Transverse colon (tissue), 4 donors: ENCODE data around the gene FGD4. TPM values are rescaled to one million over a fixed set of nuclear protein-coding genes. Genes with fewer than 3 reads are reported as not detected.

Source experiments
- DNase-seq: peaks from one replicate; pipeline ENCODE4 v3.0.0-alpha.2; 2019
- H3K27ac ChIP-seq, 4 donors: fragments of 200-600 bp; sonication (generic); 2 replicates each; pipeline ENCODE4 v1.5.1; 2016 to 2018; ENCODE audit warnings: inconsistent platforms in 4 of 4
- H3K27me3 ChIP-seq: fragments of 200-600 bp; sonication (generic); 2 replicates; pipeline ENCODE4 v1.5.1; 2017; ENCODE audit warnings: inconsistent platforms
- H3K36me3 ChIP-seq, 4 donors: fragments of 200-600 bp; sonication (generic); 2 replicates each; pipeline ENCODE4 v1.5.1; 2017 to 2019; ENCODE audit warnings: inconsistent platforms in 4 of 4
- H3K4me1 ChIP-seq, 4 donors: fragments of 200-600 bp; sonication (generic); 2 replicates each; pipeline ENCODE4 v1.5.1; 2017 to 2020; ENCODE audit warnings: inconsistent platforms in 4 of 4
- H3K4me3 ChIP-seq, 4 donors: fragments of 200-600 bp; sonication (generic); 1 replicate in 1 of 4; 2 replicates in 3 of 4; pipeline versions ENCODE4 v1.5.1 to v1.6.1; 2017 to 2019; ENCODE audit warnings: inconsistent platforms in 4 of 4
- H3K9me3 ChIP-seq, 2 donors: fragments of 200-600 bp; sonication (generic); 2 replicates each; pipeline ENCODE4 v1.5.1; 2017 to 2019; ENCODE audit warnings: inconsistent platforms in 2 of 2
- CTCF ChIP-seq, 5 experiments: fragments of 200-600 bp in 3 of 5; fragments of 450-650 bp in 2 of 5; sonication (generic) in 3 of 5; IDR thresholded peaks; 1 replicate in 2 of 5; 2 replicates in 3 of 5; pipeline ENCODE4 v1.5.1; 2016 to 2017; ENCODE audit warnings: antibody characterized with exemption in 5 of 5, inconsistent platforms in 3 of 5, mild to moderate bottlenecking in 2 of 5, moderate library complexity in 1 of 5
- EP300 ChIP-seq: sonication (generic); formaldehyde crosslinking; IDR thresholded peaks from one replicate; pipeline ENCODE4 v1.6.1; 2017; ENCODE audit warnings: antibody characterized with exemption, low read depth
- POLR2A ChIP-seq: fragments of 450-650 bp; IDR thresholded peaks from one replicate; pipeline ENCODE4 v1.6.1; 2016; ENCODE audit warnings: antibody characterized with exemption, mild to moderate bottlenecking, moderate library complexity
- POLR2AphosphoS5 ChIP-seq, 3 donors: sonication (generic); formaldehyde crosslinking; IDR thresholded peaks; one replicate each; pipeline ENCODE4 v1.6.1; 2016; ENCODE audit warnings: antibody characterized with exemption in 3 of 3
- WGBS, 2 donors: methylation state at CpG; one replicate each; pipeline ENCODE4 v1.1.5; 2018; ENCODE audit warnings: low coverage in 1 of 2; 5-methylcytosine and 5-hydroxymethylcytosine counted together
- in situ Hi-C, 4 donors: fragments of 200-750 bp; cut with MboI; loops; one replicate each; pipeline versions ENCODE4 v1.15.0 to v1.15.1; 2017; ENCODE audit warnings: low sequenced_read_pairs in 3 of 4, low pct_ligation_motif_present in 1 of 4, low pct_unique_long_range_greater_than_20kb in 1 of 4
- intact Hi-C: fragments of 100-400 bp; cut with DNase I; formaldehyde crosslinking; loops from one replicate; pipeline ENCODE4 v1.15.1; 2023; ENCODE audit warnings: low total_unique reads
- total RNA-seq, 4 donors: library from RNA; depleted of rRNA; stranded (reverse); fragments of >200 nt; gene quantifications; one replicate each; pipeline ENCODE4 v1.1.0, GENCODE V29; 2016

Gene FGD4
- total RNA-seq, 4 donors from 2014 or later, result 80.2 to 132 (median 98.2) TPM

DNA sequence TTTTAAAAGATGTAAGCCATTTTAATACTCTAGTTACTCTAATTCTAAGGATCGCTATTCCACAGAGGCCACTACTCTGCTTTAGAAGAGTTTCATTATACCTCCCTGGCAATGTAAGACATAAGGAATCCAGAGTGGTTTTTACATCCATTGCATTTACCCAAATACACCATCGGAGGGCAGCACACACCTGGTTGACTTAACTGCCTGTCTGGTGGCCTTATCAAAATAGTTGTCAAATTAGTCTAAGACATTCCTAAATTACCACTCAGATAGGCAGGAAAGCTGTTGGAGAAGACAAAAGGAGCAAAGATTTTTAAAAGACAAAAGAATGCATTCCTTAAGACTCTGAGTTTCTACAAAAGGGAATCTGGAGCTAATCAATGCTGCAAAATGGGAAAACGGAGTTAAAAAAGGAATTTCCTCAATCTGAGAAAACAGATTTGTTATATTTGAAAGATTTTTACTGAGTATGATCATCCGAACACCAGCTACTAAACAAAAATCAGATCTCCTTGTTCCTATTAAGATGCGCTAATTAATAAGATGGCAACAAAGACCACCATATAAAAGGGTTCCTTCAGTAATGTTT lies 33.8 kb upstream of the FGD4 start:
- H3K4me3 ChIP-seq, result no peak overlapping the region
- no peak overlapping the region for H3K27ac ChIP-seq
- H3K9me3 ChIP-seq, result no peaks in the 10 kb centered on the region
- no peak for TF ChIP-seq POLR2AphosphoS5 (IDR thresholded peaks at IDR 0.05)
- peak; percentile 70 to 80 (median 73) for TF ChIP-seq CTCF (IDR thresholded peaks at IDR 0.05)
- no peak for TF ChIP-seq POLR2A
- no peak for TF ChIP-seq EP300
- peaks cover 0 to 10% (median 2%) of the 10 kb centered on the region in 4 donors for H3K4me1 ChIP-seq
- no peaks in the 10 kb centered on the region for H3K36me3 ChIP-seq
- H3K27me3 ChIP-seq, result no peaks in the 10 kb centered on the region
- DNase-seq, result peak; percentile 60
- WGBS, 2 donors, result 46 to 49% methylated on average over 5 of the region's 5 CpGs
- intact Hi-C loops (no loop called here), in situ Hi-C loops (loop anchor here (10.0 to 25.0 kb wide), 3 partner anchors 289 to 309 kb away; partner anchors contain the start of gene DNM1L (in 1 of the 4))

GRCh38 chr12:32366714-32367113 lies 32.6 kb upstream of the FGD4 start:
- no peaks in the 10 kb centered on the region for H3K9me3 ChIP-seq
- H3K36me3 ChIP-seq, result no peaks in the 10 kb centered on the region
- no peak for TF ChIP-seq POLR2A
- no peak for TF ChIP-seq POLR2AphosphoS5 (IDR thresholded peaks at IDR 0.05)
- TF ChIP-seq CTCF (IDR thresholded peaks at IDR 0.05), result no peak
- no peak for TF ChIP-seq EP300
- WGBS, 2 donors, result 40 to 82% methylated on average over 1 of the region's 1 CpG
- intact Hi-C loops (no loop called here), in situ Hi-C loops (loop anchor here (10.0 to 25.0 kb wide), 3 partner anchors 288 to 308 kb away; partner anchors contain the start of gene DNM1L (in 1 of the 4))
- H3K4me3 ChIP-seq, result no peak overlapping the region
- no peaks in the 10 kb centered on the region for H3K27me3 ChIP-seq
- peaks cover 0 to 10% (median 2%) of the 10 kb centered on the region in 4 donors for H3K4me1 ChIP-seq
- no peak overlapping the region for H3K27ac ChIP-seq
- DNase-seq, result no peak

GRCh38 chr12:32367381-32367780 lies 32.0 kb upstream of the FGD4 start:
- no peak for DNase-seq
- no peaks in the 10 kb centered on the region for H3K36me3 ChIP-seq
- peaks cover 0 to 10% (median 2%) of the 10 kb centered on the region in 4 donors for H3K4me1 ChIP-seq
- no peak for TF ChIP-seq EP300
- TF ChIP-seq POLR2AphosphoS5 (IDR thresholded peaks at IDR 0.05), result no peak
- no peak for TF ChIP-seq POLR2A
- no peak for TF ChIP-seq CTCF (IDR thresholded peaks at IDR 0.05)
- in situ Hi-C loops (loop anchor here (10.0 to 25.0 kb wide), 3 partner anchors 287 to 307 kb away; partner anchors contain the start of gene DNM1L (in 1 of the 4)), intact Hi-C loops (no loop called here)
- no peaks in the 10 kb centered on the region for H3K9me3 ChIP-seq
- no peak overlapping the region for H3K27ac ChIP-seq
- no peak overlapping the region for H3K4me3 ChIP-seq
- WGBS, 2 donors, result 81 to 95% methylated on average over 4 of the region's 4 CpGs
- H3K27me3 ChIP-seq, result no peaks in the 10 kb centered on the region

DNA sequence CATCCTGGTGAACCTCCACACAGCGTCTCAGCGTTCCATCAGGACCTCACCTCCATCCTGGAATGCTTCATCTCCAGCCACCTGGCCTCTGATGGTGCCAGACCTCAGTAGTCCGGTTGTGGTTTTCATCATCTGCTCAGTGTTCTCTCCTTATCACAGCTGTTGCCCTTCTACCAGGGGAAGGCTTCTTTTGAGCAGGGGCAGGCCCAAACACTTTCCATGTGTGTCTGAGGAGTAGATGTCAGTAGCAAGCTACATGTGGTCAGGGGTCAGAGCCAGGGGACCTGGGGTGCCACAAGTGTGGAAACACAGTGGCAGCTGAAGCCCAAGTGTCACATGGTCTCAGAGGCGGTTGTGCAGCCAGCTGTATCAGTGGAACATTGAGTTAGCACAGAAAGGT lies 30.2 kb upstream of the FGD4 start:
- intact Hi-C loops (no loop called here), in situ Hi-C loops (loop anchor here (10.0 to 25.0 kb wide), 3 partner anchors 286 to 306 kb away; partner anchors contain the start of gene DNM1L (in 1 of the 4))

More for the DNA sequence above, 30.2 kb upstream of the FGD4 start:
- no peaks in the 10 kb centered on the region for H3K9me3 ChIP-seq
- no peak overlapping the region for H3K27ac ChIP-seq
- no peaks in the 10 kb centered on the region for H3K36me3 ChIP-seq
- WGBS, 2 donors, result 43 to 100% methylated on average over 1 to 4 of the region's 4 CpGs
- no peaks in the 10 kb centered on the region for H3K27me3 ChIP-seq
- H3K4me3 ChIP-seq, result no peak overlapping the region
- no peak for TF ChIP-seq EP300
- TF ChIP-seq POLR2A, result no peak
- TF ChIP-seq POLR2AphosphoS5 (IDR thresholded peaks at IDR 0.05), result no peak
- no peak for TF ChIP-seq CTCF (IDR thresholded peaks at IDR 0.05)
- no peak for DNase-seq
- H3K4me1 ChIP-seq, result peaks cover 0 to 10% (median 2%) of the 10 kb centered on the region in 4 donors
